GM12865 (cell line): ENCODE measurements around the gene RPEL1.

ENCODE experiments used
- DNase-seq: peaks from one replicate; pipeline ENCODE4 v3.0.0; 2010; ENCODE audit warnings: low read depth
- H3K4me3 ChIP-seq: 2 replicates; pipeline ENCODE4 v1.5.1; 2011; ENCODE audit warnings: mild to moderate bottlenecking, low read depth, low read length, control low read depth
- CTCF ChIP-seq: IDR thresholded peaks from 2 replicates; pipeline ENCODE4 v1.5.1; 2011; ENCODE audit warnings: low read length, control low read depth, low read depth, inconsistent platforms; ENCODE audit not compliant: insufficient read depth; ENCODE audit errors: missing control alignments

RPEL1 gene

GRCh38 chr10:103295374-103296015 lies 49.8 kb downstream of the RPEL1 start:
- no peak overlapping the region for H3K4me3 ChIP-seq
- no peak for TF ChIP-seq CTCF
- no peak for DNase-seq
